Body of pancreas (tissue), 4 donors: ENCODE data around the gene UNC5A.

Experiments used
- CTCF ChIP-seq, 7 experiments: fragments of 450-650 bp in 4 of 7; fragments of 200-600 bp in 3 of 7; sonication (generic) in 3 of 7; IDR thresholded peaks; one replicate each; pipeline ENCODE4 v1.5.1; 2016 to 2019; ENCODE audit warnings: antibody characterized with exemption in 7 of 7
- POLR2A ChIP-seq, 3 donors: fragments of 450-650 bp; IDR thresholded peaks; one replicate each; pipeline ENCODE4 v1.6.1; 2016; ENCODE audit warnings: antibody characterized with exemption in 3 of 3, mild to moderate bottlenecking in 2 of 3

- TF ChIP-seq CTCF (IDR thresholded peaks at IDR 0.05): no peak
- no peak for TF ChIP-seq POLR2A (IDR thresholded peaks at IDR 0.05)
These were observed 35.9 kb upstream of the UNC5A start for GRCh38 chr5:176774216-176775171.
